CD4-positive, alpha-beta memory T cell (primary cell): ENCODE measurements around the gene CEP131. TPM values are rescaled to one million over a fixed set of nuclear protein-coding genes. Genes with fewer than 3 reads are reported as not detected.

Experiments used
- CTCF ChIA-PET: fragments of 350-600 bp; sonication (Branson Sonifier 250); formaldehyde crosslinking; loops from one replicate; lab custom pipeline; 2021; ENCODE audit warnings: inconsistent platforms; ENCODE audit not compliant: partially characterized antibody; lab: Charles Lee
- POLR2A ChIA-PET: fragments of 350-600 bp; sonication (Branson Sonifier 250); formaldehyde crosslinking; loops from one replicate; lab custom pipeline; 2021; ENCODE audit not compliant: partially characterized antibody; lab: Charles Lee
- DNase-seq, 5 donors: peaks; one replicate each; pipeline versions ENCODE4 v3.0.0 to v3.0.0-alpha.2; 2020 to 2022; ENCODE audit warnings: mixed read lengths in 1 of 5
- H3K27ac ChIP-seq: one replicate; pipeline ENCODE4 v1.7.0; 2013; ENCODE audit warnings: low read depth, low read length
- H3K27me3 ChIP-seq: 2 replicates; pipeline ENCODE4 v1.7.0; 2013; ENCODE audit warnings: mild to moderate bottlenecking, low read length, moderate library complexity; ENCODE audit not compliant: insufficient read depth
- H3K36me3 ChIP-seq: 2 replicates; pipeline ENCODE4 v1.7.0; 2013; ENCODE audit warnings: mild to moderate bottlenecking, low read length, moderate library complexity; ENCODE audit not compliant: insufficient read depth
- H3K4me1 ChIP-seq: 2 replicates; pipeline ENCODE4 v1.7.0; 2013; ENCODE audit warnings: mild to moderate bottlenecking, low read length, moderate library complexity; ENCODE audit not compliant: insufficient read depth
- H3K4me3 ChIP-seq, 2 donors: one replicate each; pipeline ENCODE4 v1.7.0; 2013; ENCODE audit warnings: low read length in 2 of 2, mild to moderate bottlenecking in 1 of 2
- H3K9me3 ChIP-seq, 2 donors: one replicate each; pipeline ENCODE4 v1.7.0; 2013; ENCODE audit warnings: low read length in 2 of 2, control low read depth in 1 of 2; ENCODE audit not compliant: control insufficient read depth in 1 of 2
- H3K27ac Mint-ChIP-seq, 7 donors: one replicate each; pipeline ENCODE4 v1.8.0; 2020 to 2021; ENCODE audit warnings: mixed read lengths in 7 of 7, mild to moderate bottlenecking in 6 of 7, inconsistent platforms in 3 of 7, moderate library complexity in 3 of 7
- H3K27me3 Mint-ChIP-seq, 2 donors: one replicate each; pipeline ENCODE4 v1.8.0; 2020 to 2021; ENCODE audit warnings: mixed read lengths in 2 of 2
- H3K36me3 Mint-ChIP-seq, 2 donors: one replicate each; pipeline ENCODE4 v1.8.0; 2020 to 2021; ENCODE audit warnings: mixed read lengths in 2 of 2, inconsistent platforms in 1 of 2, mild to moderate bottlenecking in 1 of 2
- H3K4me1 Mint-ChIP-seq, 4 donors: one replicate each; pipeline ENCODE4 v1.8.0; 2020 to 2021; ENCODE audit warnings: mixed read lengths in 4 of 4, mild to moderate bottlenecking in 1 of 4
- H3K4me3 Mint-ChIP-seq, 8 donors: one replicate each; pipeline ENCODE4 v1.8.0; 2020 to 2021; ENCODE audit warnings: mixed read lengths in 8 of 8, mild to moderate bottlenecking in 7 of 8, moderate library complexity in 6 of 8, inconsistent platforms in 3 of 8
- H3K9me3 Mint-ChIP-seq, 8 donors: one replicate each; pipeline ENCODE4 v1.8.0; 2020 to 2021; ENCODE audit warnings: mixed read lengths in 8 of 8, mild to moderate bottlenecking in 5 of 8, inconsistent platforms in 3 of 8, moderate library complexity in 1 of 8
- intact Hi-C: fragments of 100-400 bp; cut with micrococcal nuclease; formaldehyde crosslinking; loops from one replicate; pipeline ENCODE4 v1.15.1; 2023
- polyA plus RNA-seq, 2 donors: library from polyadenylated mRNA; unstranded; fragments of 300-500 nt; fragmentation: Illumina TruSeq; gene quantifications; one replicate each; pipeline ENCODE4 v1.2.3, GENCODE V29; 2021
- total RNA-seq, 2 experiments: library from RNA; stranded (reverse); gene quantifications; one replicate each; pipeline ENCODE4 v1.2.3, GENCODE V29; 2021

The CEP131 gene
- total and polyA plus RNA-seq, 4 experiments from 2014 or later = 1.7 to 10.5 (median 6.7) TPM

GRCh38 chr17:81242421-81243332, 19.9 kb upstream of the CEP131 start:
- Mint-ChIP-seq H3K36me3 (peaks cover 0 to 7% of the 10 kb centered on the region in 2 donors), H3K4me3 (no peak overlapping the region), H3K4me1 (peaks cover 7 to 34% (median 23%) of the 10 kb centered on the region in 4 donors), H3K27ac (peak overlapping the region in 2 of 7 donors; percentile 48 to 73), H3K9me3 (peaks cover 0 to 1% (median 0%) of the 10 kb centered on the region in 8 donors), H3K27me3 (no peaks in the 10 kb centered on the region)
- ChIA-PET CTCF (no interaction called here), POLR2A (no interaction called here)
- no peaks in the 10 kb centered on the region for H3K9me3 ChIP-seq
- H3K36me3 ChIP-seq = no peaks in the 10 kb centered on the region
- intact Hi-C loops = no loop called here
- H3K4me1 ChIP-seq = peaks cover 21% of the 10 kb centered on the region
- peak in 1 of 5 donors; percentile 24 for DNase-seq
- H3K27ac ChIP-seq = no peak overlapping the region
- H3K4me3 ChIP-seq = no peak overlapping the region
- H3K27me3 ChIP-seq = no peaks in the 10 kb centered on the region

- Histone ChIP-seq H3K4me3 (no peak overlapping the region), H3K36me3 (no peaks in the 10 kb centered on the region), H3K27me3 (no peaks in the 10 kb centered on the region), H3K9me3 (no peaks in the 10 kb centered on the region), H3K27ac (no peak overlapping the region), H3K4me1 (peaks cover 29% of the 10 kb centered on the region)
- POLR2A ChIA-PET = no interaction called here
- intact Hi-C loops = loop anchor here (2.0 kb wide), 1 partner anchor 141 kb away; no protein-coding TSS in a partner anchor
- Mint-ChIP-seq H3K4me3 (peak overlapping the region in 4 of 8 donors; percentile 17 to 57 (median 40)), H3K9me3 (no peaks in the 10 kb centered on the region), H3K27me3 (no peaks in the 10 kb centered on the region), H3K27ac (peak overlapping the region in 3 of 7 donors; percentile 37 to 73 (median 48)), H3K4me1 (peaks cover 9 to 40% (median 28%) of the 10 kb centered on the region in 4 donors), H3K36me3 (peaks cover 0 to 7% of the 10 kb centered on the region in 2 donors)
- CTCF ChIA-PET = no interaction called here
- peak; percentile 43 to 56 (median 55) for DNase-seq
Measured at GRCh38 chr17:81241648-81242420, 19.1 kb upstream of the CEP131 start.

DNA sequence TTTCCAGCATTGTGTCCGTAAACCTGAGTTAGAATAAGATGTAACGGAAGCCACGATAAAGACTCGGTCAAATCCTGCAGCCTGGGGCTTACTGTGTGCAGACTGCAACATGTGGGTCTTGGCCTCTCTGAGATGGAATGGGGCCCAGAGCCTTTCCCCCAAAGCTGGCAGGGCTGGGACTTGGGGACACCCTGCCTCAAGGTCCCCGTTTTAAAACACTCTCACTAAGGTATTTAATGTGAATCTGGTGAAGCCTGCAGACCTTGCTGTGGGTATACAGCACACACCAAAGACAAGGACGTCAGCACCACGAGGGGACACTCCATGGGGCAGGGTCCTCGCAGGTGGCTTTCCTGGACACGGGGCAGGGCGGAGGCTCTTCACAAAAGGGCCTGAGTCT, 18.4 kb upstream of the CEP131 start:
- Mint-ChIP-seq H3K4me3 (peak overlapping the region in 5 of 8 donors; percentile 15 to 95 (median 61)), H3K27ac (peak overlapping the region in 3 of 7 donors; percentile 36 to 58 (median 46)), H3K9me3 (no peaks in the 10 kb centered on the region), H3K36me3 (peaks cover 0 to 7% of the 10 kb centered on the region in 2 donors), H3K27me3 (no peaks in the 10 kb centered on the region), H3K4me1 (peaks cover 9 to 39% (median 28%) of the 10 kb centered on the region in 4 donors)
- Histone ChIP-seq H3K9me3 (no peaks in the 10 kb centered on the region), H3K27ac (no peak overlapping the region), H3K27me3 (no peaks in the 10 kb centered on the region), H3K4me3 (no peak overlapping the region), H3K36me3 (no peaks in the 10 kb centered on the region), H3K4me1 (peaks cover 32% of the 10 kb centered on the region)
- no peak for DNase-seq
- CTCF ChIA-PET = interaction anchor here (1.1 kb wide), 1 partner anchor 99 kb away, joined by 3 read pairs; no protein-coding TSS in a partner anchor
- POLR2A ChIA-PET = no interaction called here
- intact Hi-C loops = loop anchor here (2.0 kb wide), 1 partner anchor 140 kb away; no protein-coding TSS in a partner anchor

DNA sequence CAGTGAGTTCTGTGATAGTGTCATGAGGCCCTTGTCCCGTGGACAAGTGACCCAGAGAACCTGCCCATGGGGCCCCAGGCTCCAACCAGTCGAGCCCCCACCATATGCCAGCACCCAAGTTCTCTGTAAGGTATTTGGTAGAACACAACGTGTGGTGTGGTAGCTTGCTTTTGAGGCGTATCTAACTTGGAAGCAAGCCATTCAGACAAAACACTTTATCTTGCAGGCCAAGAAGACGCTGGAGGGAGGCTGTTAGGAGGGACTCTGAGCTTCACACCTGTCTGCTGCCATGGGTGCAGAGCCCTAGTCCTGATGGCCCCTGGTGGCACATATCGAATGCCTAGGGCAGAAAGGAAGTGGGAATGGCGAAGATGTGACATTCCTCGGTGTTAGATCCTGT, 18.0 kb upstream of the CEP131 start:
- Histone ChIP-seq H3K27me3 (no peaks in the 10 kb centered on the region), H3K9me3 (no peaks in the 10 kb centered on the region), H3K4me3 (no peak overlapping the region), H3K4me1 (peaks cover 32% of the 10 kb centered on the region), H3K36me3 (no peaks in the 10 kb centered on the region), H3K27ac (no peak overlapping the region)
- H3K36me3 Mint-ChIP-seq = peaks cover 0 to 7% of the 10 kb centered on the region in 2 donors
- H3K4me3 Mint-ChIP-seq = peak overlapping the region in 6 of 8 donors; percentile 38 to 95 (median 92)
- POLR2A ChIA-PET = interaction anchor here (2.7 kb wide), 1 partner anchor 19 kb away, joined by 48 read pairs; the partner anchor contains the start of gene CEP131
- peak overlapping the region in 5 of 7 donors; percentile 36 to 75 (median 58) for H3K27ac Mint-ChIP-seq
- peaks cover 9 to 39% (median 28%) of the 10 kb centered on the region in 4 donors for H3K4me1 Mint-ChIP-seq
- intact Hi-C loops = loop anchor here (2.0 kb wide), 1 partner anchor 140 kb away; no protein-coding TSS in a partner anchor
- no peaks in the 10 kb centered on the region for H3K9me3 Mint-ChIP-seq
- peak in 1 of 5 donors; percentile 13 for DNase-seq
- CTCF ChIA-PET = interaction anchor here (1.1 kb wide), 1 partner anchor 98 kb away, joined by 3 read pairs; no protein-coding TSS in a partner anchor
- H3K27me3 Mint-ChIP-seq = no peaks in the 10 kb centered on the region

GRCh38 chr17:81239714-81240555, 17.2 kb upstream of the CEP131 start:
- DNase-seq = peak; percentile 22 to 62 (median 26)
- H3K4me3 Mint-ChIP-seq = peak overlapping the region; percentile 90 to 95 (median 94)
- ChIA-PET POLR2A (interaction anchor here (0.6 to 2.7 kb wide), 14 partner anchors 10 to 425 kb away, joined by 3 to 48 read pairs (median 6); partner anchors contain the start of genes BAIAP2, CEP131 and SLC38A10), CTCF (interaction anchor here (1.1 to 2.1 kb wide), 4 partner anchors 13 to 98 kb away, joined by 3 to 7 read pairs (median 6); partner anchors contain the start of gene CEP131)
- H3K27ac Mint-ChIP-seq = peak overlapping the region; percentile 78 to 95 (median 92)
- H3K27ac ChIP-seq = peak overlapping the region; percentile 80
- H3K27me3 ChIP-seq = no peaks in the 10 kb centered on the region
- no peaks in the 10 kb centered on the region for H3K27me3 Mint-ChIP-seq
- peak overlapping the region; percentile 39 to 89 for H3K4me3 ChIP-seq
- intact Hi-C loops = loop anchor here (1.0 to 5.0 kb wide), 4 partner anchors 17 to 272 kb away; partner anchors contain the start of genes ACTG1 and SLC38A10
- H3K36me3 ChIP-seq = no peaks in the 10 kb centered on the region
- H3K9me3 Mint-ChIP-seq = no peaks in the 10 kb centered on the region
- peaks cover 0 to 8% of the 10 kb centered on the region in 2 donors for H3K36me3 Mint-ChIP-seq
- H3K4me1 ChIP-seq = peaks cover 32% of the 10 kb centered on the region
- H3K4me1 Mint-ChIP-seq = peaks cover 9 to 40% (median 29%) of the 10 kb centered on the region in 4 donors
- no peaks in the 10 kb centered on the region for H3K9me3 ChIP-seq
